ENCODE measurements around the gene TACR1. TPM values are rescaled to one million over a fixed set of nuclear protein-coding genes. Genes with fewer than 3 reads are reported as not detected.

Gene TACR1
- total RNA-seq, 1 experiment from 2014 or later = not detected

DNA sequence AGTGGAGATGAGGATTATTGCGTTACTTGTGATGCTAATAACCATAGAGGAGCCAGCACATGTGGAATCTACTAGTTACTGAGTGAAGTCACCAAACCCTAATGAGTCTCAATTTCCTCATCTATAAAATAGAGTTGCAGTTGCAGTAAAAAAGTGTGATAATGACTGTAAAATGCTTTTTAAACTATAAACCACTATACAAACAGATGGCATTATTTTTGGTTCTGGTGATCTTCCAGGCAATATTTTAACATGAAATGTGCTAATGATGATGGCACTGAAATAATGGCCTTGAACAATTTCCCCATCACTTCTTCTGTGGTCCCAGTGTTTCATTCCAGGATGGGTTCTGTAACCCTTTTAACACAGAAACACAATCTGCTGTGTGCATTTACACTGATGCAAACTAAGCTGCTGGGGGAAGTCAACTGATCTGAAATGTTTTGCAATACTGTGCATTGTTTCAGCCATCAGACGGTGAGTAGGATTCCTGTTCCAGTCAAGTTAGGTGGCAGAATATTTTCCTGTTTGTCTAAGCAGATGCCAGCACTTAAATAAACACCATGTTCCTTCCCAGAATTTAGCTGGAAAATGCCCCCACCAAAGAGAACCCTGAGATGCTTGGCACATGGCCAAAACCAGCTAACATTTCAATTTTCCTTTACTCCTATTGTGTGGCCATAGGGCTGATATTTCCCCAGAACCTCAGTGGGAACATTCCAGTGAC is 52.6 kb downstream of the TACR1 start:
- DNase-seq (ENCODE audit: low read depth) = no peak

DNA sequence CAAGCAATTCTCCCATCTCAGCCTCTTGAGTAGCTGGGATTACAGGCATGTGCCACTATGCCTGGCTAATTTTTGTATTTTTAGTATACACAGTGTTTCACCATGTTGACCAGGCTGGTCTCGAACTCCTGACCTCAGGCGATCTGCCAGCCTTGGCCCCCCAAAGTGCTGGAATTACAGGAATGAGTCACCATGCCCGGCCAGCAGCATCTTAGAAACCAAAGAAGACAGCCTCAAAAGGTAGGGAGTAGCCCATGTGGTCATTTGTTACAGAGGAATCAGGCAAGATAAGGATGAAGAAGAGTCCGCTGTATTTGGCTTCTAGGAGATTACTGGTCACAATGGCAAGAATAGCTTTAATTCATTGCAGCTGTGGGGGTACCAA is 53.1 kb downstream of the TACR1 start:
- DNase-seq (ENCODE audit: low read depth) = peak; percentile 21

DNA sequence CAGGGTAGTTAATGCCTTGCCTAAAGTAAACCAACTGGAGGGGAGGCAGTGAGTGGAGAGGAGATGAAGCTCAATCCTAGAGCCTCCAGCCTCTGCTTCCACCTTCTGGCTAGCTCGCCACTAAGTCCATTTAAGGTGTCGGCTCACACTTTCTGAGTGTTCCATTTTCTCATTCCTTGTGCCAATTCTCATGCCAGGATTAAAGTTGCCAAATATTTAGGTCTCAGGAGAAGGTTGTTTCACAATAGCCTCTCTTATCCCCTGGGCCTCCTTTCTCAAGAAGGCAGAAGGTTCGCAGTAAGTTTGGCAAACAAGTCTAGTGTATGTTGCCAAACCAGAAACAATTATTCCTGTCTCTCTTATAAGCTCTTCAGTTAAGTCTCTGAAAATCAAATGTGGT is 57.2 kb downstream of the TACR1 start:
- DNase-seq (ENCODE audit: low read depth) = no peak

DNA sequence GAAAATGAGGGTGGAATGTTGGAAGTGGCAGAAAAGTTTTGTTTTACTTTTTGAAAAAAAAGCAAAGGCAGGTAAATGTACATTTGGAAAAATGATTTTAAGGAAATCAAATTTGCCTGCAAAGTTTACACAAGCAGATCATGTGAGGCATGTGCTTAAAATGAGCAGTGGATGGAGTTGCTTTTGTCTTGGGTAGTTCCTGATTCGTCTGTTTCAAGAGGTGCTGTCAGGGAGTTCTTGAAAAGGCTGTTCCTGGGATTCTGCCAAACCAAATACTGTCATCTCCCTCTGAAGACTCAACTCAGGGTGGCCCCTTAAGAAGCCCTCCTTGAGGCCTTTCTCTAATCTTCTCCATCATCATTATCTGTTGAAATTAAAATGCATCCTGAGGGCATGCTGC is 59.0 kb downstream of the TACR1 start:
- DNase-seq (ENCODE audit: low read depth) = peak; percentile 18

DNA sequence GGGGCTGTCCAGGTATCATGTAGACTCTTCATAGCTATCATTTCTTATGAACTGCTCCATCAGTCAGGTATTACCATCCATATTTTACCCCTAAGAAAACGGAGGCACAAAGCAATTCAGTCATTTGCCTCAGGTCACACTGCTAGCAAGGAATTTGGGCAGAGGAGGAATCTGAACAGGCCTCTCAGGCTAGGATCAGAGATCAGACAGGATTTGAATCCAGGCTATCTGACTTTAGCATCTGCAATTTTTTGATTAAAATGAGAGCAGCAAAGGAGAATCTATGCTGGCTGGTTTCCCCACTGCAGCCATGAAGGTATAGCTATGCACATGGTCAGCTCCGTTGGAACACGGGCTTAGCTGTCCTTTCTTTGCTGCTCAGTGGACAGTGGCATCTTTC is 60.1 kb downstream of the TACR1 start:
- no peak for DNase-seq (ENCODE audit: low read depth)

DNA sequence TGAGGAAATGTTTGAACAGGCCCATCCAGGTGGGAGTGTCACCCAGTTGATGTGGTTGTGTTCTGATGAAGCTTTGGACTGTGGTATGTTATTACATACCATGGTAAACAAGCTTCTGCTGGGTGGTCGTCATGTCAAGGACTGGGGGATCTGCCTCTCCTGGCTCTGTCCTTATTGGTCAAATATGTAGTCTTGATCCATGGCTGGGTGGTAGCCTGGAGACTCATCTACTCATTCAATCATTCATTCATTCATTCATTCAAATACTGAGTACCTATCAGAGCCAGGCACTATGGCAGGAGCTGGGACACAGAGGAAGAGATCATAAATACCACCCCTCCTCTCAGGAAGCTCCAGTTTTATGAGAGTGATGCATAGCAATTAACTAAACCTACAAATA is 60.8 kb downstream of the TACR1 start:
- no peak for DNase-seq (ENCODE audit: low read depth)

DNA sequence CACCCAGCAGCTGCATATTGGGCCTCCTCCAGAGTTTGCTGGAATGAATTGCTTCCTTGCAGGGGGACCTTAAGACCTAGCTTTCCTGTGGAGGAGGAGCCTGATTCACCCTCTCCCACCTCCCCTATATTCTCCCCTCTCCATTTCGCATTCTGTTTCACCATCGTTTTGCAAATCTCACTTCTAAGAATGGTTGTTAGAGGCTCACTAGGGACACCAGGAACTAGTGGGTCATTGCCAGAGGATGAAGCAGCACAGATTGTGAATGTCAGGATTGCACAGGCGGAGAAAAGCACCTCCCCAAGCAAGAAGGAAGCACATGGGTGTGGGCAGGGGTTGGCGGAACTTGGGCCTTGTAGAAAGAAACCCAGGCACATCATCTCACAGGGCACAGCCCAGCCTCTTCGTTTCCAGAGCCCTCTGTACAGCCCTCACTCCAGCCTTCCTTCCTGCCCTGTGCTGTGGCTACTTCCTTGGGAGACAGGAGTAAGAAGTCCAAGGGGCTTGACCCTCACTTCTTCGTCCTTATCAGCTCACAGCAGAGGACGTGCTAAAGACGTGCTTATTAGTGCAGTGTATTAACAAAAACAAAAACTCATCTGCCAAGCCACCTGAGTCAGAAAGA is 63.4 kb downstream of the TACR1 start:
- no peak for DNase-seq (ENCODE audit: low read depth)

DNA sequence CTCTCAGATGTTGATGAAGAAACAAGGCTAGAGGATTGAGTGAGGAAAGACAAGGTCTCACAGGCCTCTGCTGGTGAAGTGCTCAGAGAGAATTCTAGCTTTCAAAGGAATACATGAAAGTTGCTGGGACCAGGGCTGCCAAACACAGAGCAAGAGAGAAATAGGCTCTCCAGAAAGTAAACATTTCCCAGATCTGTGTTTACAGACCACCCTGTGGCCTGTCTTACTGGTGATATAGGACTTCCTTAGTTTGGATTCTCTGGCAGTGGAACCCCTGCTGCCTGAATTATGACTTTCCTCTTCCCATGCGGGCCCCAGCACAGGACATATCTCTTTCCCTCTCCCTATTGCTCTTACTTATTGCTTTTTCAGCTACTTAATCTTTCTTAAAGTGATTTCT is 64.5 kb downstream of the TACR1 start:
- DNase-seq (ENCODE audit: low read depth) = no peak

DNA sequence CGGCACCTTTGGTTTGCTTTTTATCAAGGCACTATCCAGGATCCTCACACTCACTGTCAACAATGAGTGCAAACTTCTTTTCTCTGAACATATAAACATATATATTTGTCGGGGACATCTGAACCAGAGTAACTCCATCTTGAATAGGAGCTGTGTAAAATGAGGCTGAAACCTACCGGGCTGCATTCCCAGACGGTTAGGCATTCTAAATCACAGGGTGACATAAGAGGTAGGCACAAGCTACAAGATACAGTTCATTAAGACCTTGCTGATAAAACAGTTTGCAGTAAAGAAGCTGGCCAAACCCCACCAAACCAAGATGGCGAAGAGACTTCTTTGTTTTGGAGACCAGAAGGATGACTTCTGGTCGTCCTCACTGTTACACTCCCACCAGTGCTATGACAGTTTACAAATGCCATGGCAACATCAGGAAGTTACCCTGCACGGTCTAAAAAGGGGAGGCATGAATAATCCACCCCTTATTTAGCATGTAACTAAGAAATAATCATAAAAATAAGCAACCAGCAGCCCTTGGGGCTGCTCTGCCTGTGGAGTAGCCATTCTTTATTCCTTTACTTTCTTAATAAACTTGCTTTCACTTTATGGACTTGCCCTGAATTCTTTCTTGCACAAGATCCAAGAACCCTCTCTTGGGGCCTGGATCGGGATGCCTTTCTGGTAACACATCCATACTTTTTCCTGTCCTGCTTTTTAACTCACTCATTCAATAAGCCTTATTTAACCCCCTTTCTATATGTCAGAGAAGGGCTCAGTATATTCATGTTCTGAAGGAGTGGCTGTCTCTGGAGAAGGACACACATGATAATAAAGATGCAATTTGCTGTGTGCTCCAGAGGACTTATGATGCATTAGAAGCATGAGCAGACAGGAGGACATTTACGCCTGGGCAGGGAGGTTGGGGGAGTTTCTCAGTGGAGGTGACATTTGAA is 65.4 kb downstream of the TACR1 start:
- no peak for DNase-seq (ENCODE audit: low read depth)

DNA sequence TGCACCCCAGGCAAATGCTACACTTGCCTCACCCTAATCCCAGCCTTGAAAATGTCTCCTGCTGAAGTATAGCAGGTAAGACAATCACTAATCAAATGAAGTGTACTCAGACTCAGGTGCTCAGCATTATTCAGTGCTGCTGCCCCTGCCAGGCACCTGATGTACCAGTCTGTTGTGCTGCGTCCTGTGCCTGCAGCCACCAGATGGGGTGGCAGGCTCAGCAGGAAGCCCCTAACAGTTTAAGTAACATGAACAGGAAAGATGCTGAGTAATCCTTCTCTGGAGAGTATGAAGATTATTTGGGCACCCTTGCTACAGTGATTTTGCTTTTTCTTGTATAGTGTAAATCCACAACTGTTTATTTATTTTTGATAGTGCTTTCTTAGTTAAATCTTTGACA is 69.1 kb downstream of the TACR1 start:
- DNase-seq (ENCODE audit: low read depth) = no peak

DNA sequence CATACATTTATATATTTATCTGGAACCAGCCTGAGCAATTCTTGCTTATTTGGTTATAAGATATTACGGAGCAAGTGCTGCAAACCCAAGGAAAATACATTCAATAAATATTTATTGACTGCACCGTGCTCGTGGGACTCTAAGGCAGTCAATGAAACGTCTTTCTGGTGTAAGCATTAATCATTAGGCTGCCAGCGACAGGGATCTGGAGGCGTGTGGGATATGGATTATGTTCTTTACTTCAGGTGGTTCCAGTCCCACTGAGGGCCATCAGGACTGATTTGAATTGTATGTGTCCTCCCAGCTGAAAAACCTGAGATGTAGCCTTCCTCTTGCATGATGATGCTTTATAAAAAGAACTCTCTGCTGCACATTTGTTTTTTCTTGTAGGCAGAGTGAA is 75.4 kb downstream of the TACR1 start:
- DNase-seq (ENCODE audit: low read depth) = no peak

DNA sequence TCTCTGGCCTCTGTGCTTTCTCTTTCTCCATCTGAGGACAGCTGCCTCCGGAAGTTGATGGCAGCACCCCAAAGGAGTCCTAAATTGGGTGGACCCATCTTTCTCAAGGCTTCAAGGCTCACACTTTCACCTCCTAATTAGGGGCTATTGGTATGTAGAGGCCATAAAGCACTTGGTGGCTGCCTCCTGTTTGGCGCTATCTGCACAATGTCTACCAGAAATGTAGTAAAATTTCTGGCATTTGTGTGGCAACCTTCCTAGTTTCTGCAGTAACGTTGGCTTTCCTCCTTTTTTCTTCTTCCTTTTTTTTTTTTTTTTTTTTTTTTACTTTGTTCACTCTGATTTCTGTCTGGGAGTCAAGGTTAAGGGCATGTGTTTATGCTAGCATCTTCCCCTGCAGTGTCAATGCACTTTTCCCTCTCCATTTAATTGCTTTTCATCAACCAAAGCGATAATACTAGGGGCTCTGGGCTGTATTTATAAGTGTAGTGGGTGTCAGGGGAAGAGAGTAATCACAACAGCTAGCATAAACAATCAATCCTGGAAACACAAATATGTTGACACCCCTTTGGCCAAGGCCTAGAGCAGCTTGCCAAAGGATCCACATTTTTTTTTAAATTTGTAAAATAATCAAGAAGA is 86.0 kb downstream of the TACR1 start:
- DNase-seq (ENCODE audit: low read depth) = no peak

DNA sequence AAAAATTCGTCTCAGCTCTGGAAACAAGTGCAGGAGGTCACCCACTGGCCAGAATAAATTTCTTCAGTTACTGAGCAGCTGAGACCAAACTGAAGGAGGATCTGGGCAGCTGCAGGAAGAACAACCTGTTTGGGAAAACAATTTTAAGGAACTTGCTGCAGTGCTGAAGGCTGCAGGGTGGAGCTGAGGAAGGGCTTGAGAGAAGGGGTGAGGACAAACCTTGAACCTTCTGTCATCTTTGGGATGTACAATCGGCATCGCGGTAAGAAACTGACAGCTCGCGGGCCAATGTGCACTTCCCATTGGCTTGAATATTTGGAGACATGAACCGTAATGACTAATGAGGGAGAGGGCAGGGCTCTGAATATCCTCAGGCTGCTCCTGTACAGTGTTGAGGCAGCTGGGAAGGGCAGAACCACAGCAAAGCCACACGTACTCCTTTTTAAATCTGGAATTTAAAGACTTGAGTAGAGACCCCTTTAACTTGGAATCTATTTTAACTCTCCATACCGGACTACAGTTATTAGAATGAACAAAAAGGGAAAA is 90.3 kb downstream of the TACR1 start:
- DNase-seq (ENCODE audit: low read depth) = no peak

DNA sequence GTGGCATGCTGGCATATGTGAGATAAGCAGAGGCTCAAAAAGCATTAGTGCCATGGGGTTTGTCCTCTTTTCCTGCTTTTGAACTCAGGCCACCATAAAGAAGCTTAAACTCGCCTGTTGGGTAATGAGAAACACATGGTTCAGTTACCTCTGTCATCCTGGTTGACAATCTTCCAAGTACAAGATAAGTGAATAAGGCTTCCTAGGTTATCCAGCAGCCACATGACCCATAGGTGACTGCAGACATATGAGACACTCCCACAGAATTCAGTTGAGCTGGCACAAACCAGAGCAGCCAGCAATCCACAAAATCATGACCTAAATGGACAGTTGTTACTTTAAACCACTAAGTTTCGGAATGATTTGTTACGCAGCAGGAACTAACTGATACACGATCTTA is 97.3 kb downstream of the TACR1 start:
- DNase-seq (ENCODE audit: low read depth) = peak; percentile 52

DNA sequence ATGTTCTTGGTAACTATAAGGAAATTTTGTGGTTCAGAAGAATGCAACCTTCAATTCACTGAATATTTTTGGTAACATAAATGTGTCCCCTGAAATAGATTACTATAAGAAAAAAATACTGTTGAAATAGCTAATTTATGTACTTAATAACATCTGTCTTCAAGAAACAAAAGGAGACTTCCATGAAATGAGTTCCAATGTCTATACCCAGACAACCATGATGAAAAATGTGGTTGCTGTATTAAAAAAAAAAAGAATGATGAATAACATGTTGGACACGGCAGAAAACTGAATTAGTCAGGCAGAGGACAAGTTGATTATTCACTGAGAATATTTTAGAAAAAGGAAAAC is 98.5 kb downstream of the TACR1 start:
- no peak for DNase-seq (ENCODE audit: low read depth)

DNA sequence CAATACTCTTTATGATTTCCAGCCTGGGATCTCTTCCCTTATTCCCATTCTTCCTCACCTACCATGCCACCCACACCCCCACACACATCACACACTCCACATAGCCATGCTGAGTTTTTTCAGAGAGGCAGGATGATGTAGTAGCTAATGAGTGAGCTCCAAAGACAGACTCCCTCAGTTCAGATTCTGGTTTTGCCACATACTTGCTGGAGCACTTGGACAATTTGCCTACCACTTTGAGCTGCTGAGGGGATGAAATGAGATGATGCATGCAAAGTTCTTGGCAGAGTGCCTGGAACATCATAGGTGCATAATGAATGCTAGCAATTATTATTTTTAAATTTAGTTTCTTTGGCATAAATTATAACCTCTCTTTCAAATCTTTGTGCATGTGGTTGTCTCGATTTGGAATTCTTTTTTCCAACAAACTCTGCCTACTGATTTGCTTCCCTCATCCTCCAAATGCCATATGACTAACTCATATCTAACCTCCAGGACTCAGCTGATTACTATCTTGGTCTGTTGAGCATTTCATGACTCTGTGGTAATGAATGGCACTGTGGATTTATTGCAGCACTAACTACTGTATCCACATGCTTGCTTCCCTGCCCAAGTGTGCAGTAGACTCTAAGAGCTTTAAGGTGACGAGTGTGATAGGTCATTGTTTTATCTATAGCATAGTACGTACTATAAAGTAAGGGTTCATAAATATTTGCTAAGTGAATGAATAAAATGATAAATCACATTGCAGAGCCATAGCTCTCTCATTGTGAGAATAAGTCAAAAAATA is 99.1 kb downstream of the TACR1 start:
- peak; percentile 89 for DNase-seq (ENCODE audit: low read depth)

DNA sequence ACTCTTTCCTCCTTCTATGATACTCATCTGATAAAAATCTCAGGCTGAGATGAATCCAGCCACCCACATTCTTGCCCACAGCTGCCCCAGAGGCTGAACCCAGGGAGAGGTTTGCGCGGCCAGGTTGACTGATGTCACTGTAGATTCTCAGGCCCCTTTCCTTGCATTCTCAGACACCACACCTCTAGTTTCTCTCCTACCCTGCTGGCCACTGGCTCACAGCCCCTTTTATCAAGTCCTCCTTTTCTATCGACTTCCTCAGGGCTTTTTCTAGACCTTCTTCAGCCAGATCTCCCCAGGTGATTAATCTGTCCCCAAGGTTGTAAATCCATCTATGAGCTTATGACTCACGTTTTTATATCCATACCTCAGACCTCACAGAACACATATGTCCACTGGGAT is 99.8 kb downstream of the TACR1 start:
- DNase-seq (ENCODE audit: low read depth) = peak; percentile 27

DNA sequence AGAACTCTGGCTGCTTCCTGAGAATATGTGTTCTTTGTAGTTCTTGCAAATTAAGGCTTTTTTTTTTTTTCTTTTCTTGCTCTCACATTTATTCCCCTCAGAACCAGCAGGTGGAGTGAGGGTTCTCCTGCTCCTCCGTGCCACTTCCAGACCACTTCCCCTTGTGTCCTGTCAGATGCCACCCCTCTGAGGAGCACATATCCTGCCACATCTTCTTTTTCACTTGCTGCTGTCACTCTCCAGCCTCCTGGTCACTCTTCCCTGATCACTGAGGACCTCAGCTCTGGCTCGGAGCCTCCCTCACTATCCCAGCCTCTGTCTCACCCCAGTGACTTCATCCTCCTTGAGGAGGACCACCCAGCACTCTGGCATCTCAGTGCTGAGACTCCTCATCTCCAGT is 100.5 kb downstream of the TACR1 start:
- peak; percentile 56 for DNase-seq (ENCODE audit: low read depth)

DNA sequence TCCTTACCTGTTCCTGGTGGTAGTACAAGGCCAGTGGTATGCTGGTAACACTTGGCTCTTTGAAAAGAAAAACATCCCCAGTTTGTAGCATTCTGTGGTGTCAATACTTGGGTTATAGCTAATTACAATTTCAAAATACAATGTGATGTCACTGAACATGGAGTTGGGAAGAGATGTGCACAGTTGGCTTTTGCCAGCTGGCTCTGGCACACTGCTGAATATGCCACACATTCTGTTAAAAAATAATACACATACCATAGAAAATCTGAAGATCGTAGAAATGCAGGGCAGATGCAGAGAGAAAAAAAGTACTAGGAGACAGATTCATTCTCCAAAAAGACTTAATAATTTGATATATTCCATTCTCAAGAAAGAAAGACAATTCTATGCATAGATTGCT is 101.5 kb downstream of the TACR1 start:
- no peak for DNase-seq (ENCODE audit: low read depth)

DNA sequence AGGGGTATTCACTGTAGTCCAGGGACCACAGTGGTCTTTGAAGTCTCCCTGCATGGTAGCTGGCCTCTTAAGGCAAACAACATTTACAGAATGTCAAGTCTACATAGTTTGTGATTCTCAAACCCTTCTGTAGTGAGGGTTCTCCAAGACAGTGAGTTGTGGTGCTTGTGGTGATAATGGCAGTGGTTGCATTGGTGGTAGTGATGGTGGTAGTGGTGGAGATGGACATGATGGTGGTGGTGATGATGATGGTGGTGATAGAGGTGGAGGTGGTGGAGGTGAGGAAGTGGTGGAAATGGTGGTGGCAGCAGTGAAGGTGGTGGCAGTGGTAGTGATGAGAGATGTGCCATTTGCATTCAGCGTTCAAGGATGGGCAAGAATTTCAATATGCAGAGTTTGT is 104.9 kb downstream of the TACR1 start:
- no peak for DNase-seq (ENCODE audit: low read depth)

All from RPMI7951 (cell line).